Aorta (tissue), 5 donors: ENCODE measurements around the gene DENND4C. TPM values are rescaled to one million over a fixed set of nuclear protein-coding genes. Genes with fewer than 3 reads are reported as not detected.
"Not testable (repeated sequence)": the region's sequence is repeated elsewhere in the genome, so short reads cannot be mapped to it uniquely, and the experiment has no call there.

Experiments used
- ATAC-seq: fragments of 200-7000 bp; cut with Tn5 transposase; one replicate; pipeline ENCODE4 v1.9.1; 2022; ENCODE audit warnings: moderate library complexity; ENCODE audit not compliant: low FRiP score
- DNase-seq, 2 donors: peaks; one replicate each; pipeline ENCODE4 v3.0.0-alpha.2; 2020
- H3K27ac ChIP-seq, 2 donors: one replicate each; pipeline ENCODE4 v1.5.1; 2013; ENCODE audit warnings: low read length in 2 of 2, mild to moderate bottlenecking in 2 of 2, moderate library complexity in 2 of 2, control low read depth in 1 of 2, inconsistent platforms in 1 of 2, low read depth in 1 of 2
- H3K27me3 ChIP-seq, 2 donors: one replicate each; pipeline ENCODE4 v1.6.1; 2013; ENCODE audit warnings: control low read depth in 1 of 2, low read length in 1 of 2, mild to moderate bottlenecking in 1 of 2, moderate library complexity in 1 of 2; ENCODE audit not compliant: insufficient read depth in 2 of 2, control insufficient read depth in 1 of 2
- H3K36me3 ChIP-seq, 2 donors: one replicate each; pipeline ENCODE4 v1.6.1; 2013; ENCODE audit warnings: control low read depth in 1 of 2, low read length in 1 of 2, mild to moderate bottlenecking in 1 of 2; ENCODE audit not compliant: insufficient read depth in 2 of 2, control insufficient read depth in 1 of 2
- H3K4me1 ChIP-seq, 2 donors: one replicate each; pipeline ENCODE4 v1.6.1; 2013; ENCODE audit warnings: low read length in 2 of 2, control low read depth in 1 of 2, mild to moderate bottlenecking in 1 of 2, moderate library complexity in 1 of 2; ENCODE audit not compliant: insufficient read depth in 2 of 2, control insufficient read depth in 1 of 2
- H3K4me3 ChIP-seq, 2 donors: one replicate each; pipeline ENCODE4 v1.5.1; 2013; ENCODE audit warnings: low read length in 2 of 2, control low read depth in 1 of 2, mild to moderate bottlenecking in 1 of 2
- H3K9me3 ChIP-seq: one replicate; pipeline ENCODE4 v1.6.1; 2013; ENCODE audit warnings: mild to moderate bottlenecking, low read length; ENCODE audit not compliant: control insufficient read depth
- WGBS, 2 donors: extraction: QIAGEN DNeasy Blood & Tissue Kit; methylation state at CpG; one replicate each; pipeline ENCODE4 v1.1.7; 2013; 5-methylcytosine and 5-hydroxymethylcytosine counted together
- intact Hi-C, 2 donors: fragments of 100-400 bp; cut with DNase I; formaldehyde crosslinking; loops; one replicate each; pipeline versions ENCODE4 v1.14.2 to v1.15.0; 2022
- polyA plus RNA-seq, 2 donors: library from polyadenylated mRNA; stranded (reverse); fragments of 200-250 nt; gene quantifications; one replicate each; pipeline ENCODE4 v1.2.3, GENCODE V29; 2013
- total RNA-seq, 2 donors: library from RNA; stranded (reverse); fragmentation: NEBNext Ultra II Directional; extraction: Animal tissue kit (Norgen Biotek cat#: 25700); gene quantifications; one replicate each; pipeline ENCODE4 v1.2.1, GENCODE V29; 2021
- donor health status: healthy with polysubstance abuse.
- donor health status: Bipolar disorder and iron deficiency.
- donor health status: DM: no; HTN: no; CAD: no.
- donor health status: DM: no; HTN: no; CAD: no.
- donor health status: DM: yes; HTN: yes; CAD: no.

DENND4C gene
- total and polyA plus RNA-seq, 4 donors = 19.9 to 68.0 (median 35.3) TPM

- WGBS, 2 donors = 72 to 74% methylated on average over 5 of the region's 5 CpGs
- Histone ChIP-seq H3K9me3 (no peaks in the 10 kb centered on the region), H3K27ac (no peak overlapping the region), H3K4me1 (no peaks in the 10 kb centered on the region), H3K36me3 (no peaks in the 10 kb centered on the region), H3K27me3 (no peaks in the 10 kb centered on the region), H3K4me3 (no peak overlapping the region)
- ATAC-seq (no peak), DNase-seq (no peak)
- intact Hi-C loops = no loop called here
Measured at GRCh38 chr9:19193029-19193324, 37.5 kb upstream of the DENND4C start.

DNA sequence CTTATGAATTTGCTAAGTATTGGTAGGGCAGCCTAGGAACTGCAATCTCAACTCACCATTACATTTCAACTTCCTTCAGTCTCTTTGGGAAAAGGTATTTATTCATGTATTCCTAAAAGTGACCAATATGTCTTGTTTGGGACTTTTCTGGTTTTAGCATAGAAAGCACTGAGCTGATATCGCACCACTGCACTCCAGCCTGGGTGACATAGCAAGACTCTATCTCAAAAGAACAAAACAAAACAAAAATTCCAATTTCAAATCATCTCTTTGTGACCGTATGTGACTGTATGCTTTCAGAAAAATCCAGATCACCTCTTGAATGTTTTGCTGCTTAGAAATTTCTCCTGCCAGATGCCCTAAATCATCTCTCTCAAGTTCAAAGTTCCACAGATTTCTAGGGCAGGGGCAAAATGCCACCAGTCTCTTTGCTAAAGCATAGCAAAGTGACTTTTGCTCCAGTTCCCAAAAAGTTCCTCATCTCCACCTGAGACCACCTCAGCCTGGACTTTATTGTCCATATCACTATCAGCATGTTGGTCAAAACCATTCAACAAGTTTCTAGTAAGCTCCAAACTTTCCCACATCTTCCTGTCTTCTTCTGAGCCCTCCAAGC lies 37.0 kb upstream of the DENND4C start:
- H3K4me3 ChIP-seq, H3K36me3 ChIP-seq, H3K27me3 ChIP-seq, H3K4me1 ChIP-seq, H3K9me3 ChIP-seq, DNase-seq, intact Hi-C loops, ATAC-seq, H3K27ac ChIP-seq: not testable (repeated sequence)
- 89 to 91% methylated on average over 2 of the region's 2 CpGs for WGBS, 2 donors

DNA sequence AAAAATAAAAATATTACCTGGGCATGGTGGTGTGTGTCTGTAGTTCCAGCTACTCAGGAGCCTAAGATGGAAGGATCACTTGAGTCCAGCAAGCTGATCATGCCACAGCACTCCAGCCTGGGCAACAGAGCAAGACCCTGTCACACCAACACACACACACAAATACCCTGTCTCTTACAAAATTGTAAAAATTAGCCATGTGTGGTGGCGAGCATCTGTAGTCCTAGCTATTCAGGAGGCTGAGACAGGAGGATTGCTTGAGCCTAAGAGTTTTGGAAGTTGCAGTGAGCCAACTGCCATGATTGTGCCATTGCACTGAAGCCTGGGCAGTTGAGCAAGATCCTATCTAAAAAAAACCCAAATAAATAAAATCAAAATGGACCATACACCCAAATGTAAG lies 32.1 kb upstream of the DENND4C start:
- no peaks in the 10 kb centered on the region for H3K4me1 ChIP-seq
- 99 to 100% methylated on average over 1 of the region's 1 CpG for WGBS, 2 donors
- no peak overlapping the region for H3K27ac ChIP-seq
- ATAC-seq (no peak), DNase-seq (no peak)
- H3K9me3 ChIP-seq = no peaks in the 10 kb centered on the region
- intact Hi-C loops = no loop called here
- H3K27me3 ChIP-seq = no peaks in the 10 kb centered on the region
- no peak overlapping the region for H3K4me3 ChIP-seq
- no peaks in the 10 kb centered on the region for H3K36me3 ChIP-seq

- Histone ChIP-seq H3K4me3 (no peak overlapping the region), H3K27ac (no peak overlapping the region), H3K36me3 (no peaks in the 10 kb centered on the region), H3K27me3 (no peaks in the 10 kb centered on the region), H3K9me3 (no peaks in the 10 kb centered on the region), H3K4me1 (no peaks in the 10 kb centered on the region)
- DNase-seq (no peak), ATAC-seq (no peak)
- intact Hi-C loops = no loop called here
- 93 to 94% methylated on average over 2 of the region's 2 CpGs for WGBS, 2 donors
Measured at GRCh38 chr9:19199012-19199411, 31.5 kb upstream of the DENND4C start.

GRCh38 chr9:19200229-19200628 lies 30.3 kb upstream of the DENND4C start:
- no peaks in the 10 kb centered on the region for H3K4me1 ChIP-seq
- no peak for DNase-seq
- H3K9me3 ChIP-seq = no peaks in the 10 kb centered on the region
- intact Hi-C loops = no loop called here
- no peak for ATAC-seq
- no peak overlapping the region for H3K27ac ChIP-seq
- no peak overlapping the region for H3K4me3 ChIP-seq
- H3K27me3 ChIP-seq = no peaks in the 10 kb centered on the region
- H3K36me3 ChIP-seq = no peaks in the 10 kb centered on the region
- WGBS, 2 donors = 56 to 65% methylated on average over 8 of the region's 8 CpGs

DNA sequence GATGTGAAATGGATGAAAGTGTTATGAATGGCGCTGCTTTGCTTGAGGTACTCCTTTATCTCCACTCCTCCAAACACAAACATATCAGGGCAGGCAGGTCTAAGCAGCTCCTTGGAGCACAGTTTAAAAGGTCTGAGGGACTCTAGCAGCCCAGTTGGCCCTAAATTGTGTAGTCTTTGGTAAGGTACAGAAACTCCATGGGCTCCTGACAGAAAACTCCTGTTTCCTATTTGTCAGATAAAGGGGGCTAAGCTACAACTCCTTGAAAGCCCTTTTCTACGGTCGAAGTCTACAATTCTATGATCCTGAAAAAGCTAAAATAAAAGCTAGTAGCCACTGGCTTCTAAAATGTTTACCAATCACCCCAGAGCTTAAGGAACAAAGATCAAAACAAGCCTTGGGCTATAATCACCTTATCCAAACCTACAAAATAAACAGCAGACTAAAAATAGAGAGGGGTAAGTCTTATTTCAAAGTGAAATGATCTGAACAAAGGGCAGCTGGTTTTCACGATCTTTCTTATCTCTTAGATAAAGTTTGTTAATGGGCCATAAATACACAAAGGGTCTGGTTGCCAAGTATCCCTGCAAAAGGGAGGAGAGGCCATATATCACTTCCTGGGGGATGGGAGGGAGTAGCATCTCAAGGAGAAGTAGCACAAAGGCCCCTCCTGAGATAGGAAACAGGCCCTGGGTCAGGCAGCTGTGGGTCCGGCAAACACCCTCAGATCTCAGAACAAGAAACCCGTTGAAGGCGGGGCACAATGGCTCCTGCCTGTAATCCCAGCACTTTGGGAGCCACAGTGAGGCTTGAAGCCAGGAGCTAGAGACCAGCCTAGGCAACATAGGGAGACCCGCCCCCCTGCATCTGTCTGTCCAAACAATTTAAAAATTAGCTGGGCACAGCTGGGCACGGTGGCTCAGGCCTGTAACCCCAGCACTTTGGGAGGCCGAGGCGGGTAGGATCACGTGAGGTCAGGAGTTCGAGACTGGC lies 28.3 kb upstream of the DENND4C start:
- intact Hi-C loops = no loop called here
- H3K4me1 ChIP-seq = no peaks in the 10 kb centered on the region
- H3K9me3 ChIP-seq = no peaks in the 10 kb centered on the region
- DNase-seq (no peak), ATAC-seq (no peak)
- H3K27ac ChIP-seq = no peak overlapping the region
- no peaks in the 10 kb centered on the region for H3K27me3 ChIP-seq
- H3K4me3 ChIP-seq = no peak overlapping the region
- no peaks in the 10 kb centered on the region for H3K36me3 ChIP-seq
- 68 to 70% methylated on average over 13 of the region's 13 CpGs for WGBS, 2 donors

DNA sequence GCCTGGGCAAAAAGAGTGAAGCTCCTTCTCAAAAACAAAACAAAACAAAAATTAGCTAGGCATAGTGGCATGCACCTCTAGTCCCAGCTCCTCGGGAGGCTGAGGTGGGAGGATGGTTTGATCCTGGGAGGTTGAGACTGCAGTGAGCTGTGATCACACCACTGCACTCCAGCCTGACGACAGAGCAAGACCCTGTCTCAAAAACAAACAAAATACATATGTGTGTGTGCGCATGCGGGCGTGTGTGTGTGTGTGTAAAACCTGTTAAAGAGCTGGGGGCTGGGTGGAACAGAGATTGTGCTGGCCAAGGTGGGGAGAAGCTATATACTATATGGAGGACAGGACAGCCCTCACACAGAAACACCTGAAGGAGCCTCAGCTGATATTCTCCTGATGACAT lies 27.4 kb upstream of the DENND4C start:
- 96 to 97% methylated on average over 5 of the region's 5 CpGs for WGBS, 2 donors
- H3K27ac ChIP-seq = no peak overlapping the region
- H3K4me3 ChIP-seq = no peak overlapping the region

DNA sequence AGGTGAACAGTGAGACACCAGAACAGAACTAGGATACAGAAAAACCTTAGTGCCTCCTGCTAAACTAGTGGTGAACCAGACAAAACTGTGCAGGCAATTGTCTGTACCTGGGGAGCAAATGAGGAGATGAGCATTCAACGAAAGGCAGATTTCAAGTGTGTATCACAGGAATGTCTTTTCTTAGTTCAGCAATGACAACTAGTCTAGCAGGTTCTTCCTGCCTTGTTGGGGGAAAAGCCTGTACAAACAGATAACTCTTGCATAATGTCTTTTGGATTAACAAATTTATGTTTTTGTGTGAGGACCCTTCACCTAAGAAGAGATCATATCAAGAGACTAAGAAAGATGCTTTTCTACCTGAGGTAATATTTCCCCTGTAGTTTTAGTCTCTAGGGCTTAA lies 21.8 kb upstream of the DENND4C start:
- no peak overlapping the region for H3K4me3 ChIP-seq
- intact Hi-C loops = no loop called here
- no peaks in the 10 kb centered on the region for H3K27me3 ChIP-seq
- no peak overlapping the region for H3K27ac ChIP-seq
- H3K36me3 ChIP-seq = no peaks in the 10 kb centered on the region
- DNase-seq (no peak), ATAC-seq (no peak)
- WGBS, 2 donors = 90 to 96% methylated on average over 1 of the region's 1 CpG
- no peaks in the 10 kb centered on the region for H3K9me3 ChIP-seq
- H3K4me1 ChIP-seq = no peaks in the 10 kb centered on the region

More for the DNA sequence above, 27.4 kb upstream of the DENND4C start:
- DNase-seq (no peak), ATAC-seq (no peak)
- no peaks in the 10 kb centered on the region for H3K27me3 ChIP-seq
- no peaks in the 10 kb centered on the region for H3K36me3 ChIP-seq
- H3K4me1 ChIP-seq = no peaks in the 10 kb centered on the region
- H3K9me3 ChIP-seq = no peaks in the 10 kb centered on the region
- intact Hi-C loops = no loop called here

DNA sequence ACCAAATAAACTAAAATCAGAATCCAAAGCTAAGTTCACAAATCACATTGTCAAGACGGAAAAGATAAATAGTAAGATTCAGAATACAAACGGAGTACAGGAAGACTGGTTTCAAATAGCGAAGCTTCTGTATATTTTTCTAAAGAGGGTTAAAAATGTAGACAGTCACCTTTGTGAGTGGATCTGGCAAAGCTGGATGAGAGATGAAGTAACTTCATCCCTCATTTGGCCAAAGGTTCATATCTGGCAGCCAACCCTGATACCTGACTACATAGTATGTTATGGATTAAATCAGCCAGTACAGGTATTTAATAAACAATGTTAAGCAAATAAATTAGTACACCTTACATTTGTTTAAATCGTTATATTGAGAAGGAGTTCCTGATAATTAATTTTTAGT lies 21.3 kb upstream of the DENND4C start:
- DNase-seq = no peak
- no peak for ATAC-seq
- Histone ChIP-seq H3K27ac (no peak overlapping the region), H3K27me3 (no peaks in the 10 kb centered on the region), H3K4me1 (no peaks in the 10 kb centered on the region), H3K36me3 (no peaks in the 10 kb centered on the region), H3K9me3 (no peaks in the 10 kb centered on the region), H3K4me3 (no peak overlapping the region)
- intact Hi-C loops = no loop called here
- 39 to 42% methylated on average over 4 of the region's 4 CpGs for WGBS, 2 donors
